ENCODE measurements around the gene MAGOH.

DNA sequence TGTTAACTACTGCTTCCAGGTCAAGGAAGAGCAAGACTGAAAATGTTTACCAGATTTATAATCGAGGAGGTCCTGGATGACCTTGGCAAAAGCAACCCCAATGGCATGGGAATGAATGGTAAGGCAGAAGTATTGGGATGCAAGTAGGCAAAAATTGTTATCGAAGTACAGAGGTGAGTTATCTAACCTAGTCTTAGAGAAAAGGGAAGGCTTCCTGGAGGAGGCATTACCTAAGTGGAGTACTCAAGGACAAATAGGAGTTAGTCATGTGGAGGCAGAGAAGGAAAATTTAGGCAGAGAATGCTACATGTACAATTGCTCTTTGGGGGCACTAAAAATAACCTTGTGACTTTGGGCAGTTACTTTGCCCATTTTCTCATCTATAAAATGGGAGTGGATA lies 3.5 kb upstream of the MAGOH start:
- TF ChIP-seq YY1 (IDR thresholded peaks at IDR 0.05): no peak
- TF ChIP-seq, protein P1, sequence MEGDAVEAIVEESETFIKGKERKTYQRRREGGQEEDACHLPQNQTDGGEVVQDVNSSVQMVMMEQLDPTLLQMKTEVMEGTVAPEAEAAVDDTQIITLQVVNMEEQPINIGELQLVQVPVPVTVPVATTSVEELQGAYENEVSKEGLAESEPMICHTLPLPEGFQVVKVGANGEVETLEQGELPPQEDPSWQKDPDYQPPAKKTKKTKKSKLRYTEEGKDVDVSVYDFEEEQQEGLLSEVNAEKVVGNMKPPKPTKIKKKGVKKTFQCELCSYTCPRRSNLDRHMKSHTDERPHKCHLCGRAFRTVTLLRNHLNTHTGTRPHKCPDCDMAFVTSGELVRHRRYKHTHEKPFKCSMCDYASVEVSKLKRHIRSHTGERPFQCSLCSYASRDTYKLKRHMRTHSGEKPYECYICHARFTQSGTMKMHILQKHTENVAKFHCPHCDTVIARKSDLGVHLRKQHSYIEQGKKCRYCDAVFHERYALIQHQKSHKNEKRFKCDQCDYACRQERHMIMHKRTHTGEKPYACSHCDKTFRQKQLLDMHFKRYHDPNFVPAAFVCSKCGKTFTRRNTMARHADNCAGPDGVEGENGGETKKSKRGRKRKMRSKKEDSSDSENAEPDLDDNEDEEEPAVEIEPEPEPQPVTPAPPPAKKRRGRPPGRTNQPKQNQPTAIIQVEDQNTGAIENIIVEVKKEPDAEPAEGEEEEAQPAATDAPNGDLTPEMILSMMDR (IDR thresholded peaks at IDR 0.05; ENCODE audit: low read depth, low read length, missing input control): no peak
- TF ChIP-seq JUND (IDR thresholded peaks at IDR 0.05): no peak
- TF ChIP-seq, protein P2, sequence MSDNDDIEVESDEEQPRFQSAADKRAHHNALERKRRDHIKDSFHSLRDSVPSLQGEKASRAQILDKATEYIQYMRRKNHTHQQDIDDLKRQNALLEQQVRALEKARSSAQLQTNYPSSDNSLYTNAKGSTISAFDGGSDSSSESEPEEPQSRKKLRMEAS (IDR thresholded peaks at IDR 0.05): no peak
- no peak for TF ChIP-seq EGR1 (IDR thresholded peaks at IDR 0.05; ENCODE audit: low read depth in 2 of 2)
- TF ChIP-seq, protein P3, sequence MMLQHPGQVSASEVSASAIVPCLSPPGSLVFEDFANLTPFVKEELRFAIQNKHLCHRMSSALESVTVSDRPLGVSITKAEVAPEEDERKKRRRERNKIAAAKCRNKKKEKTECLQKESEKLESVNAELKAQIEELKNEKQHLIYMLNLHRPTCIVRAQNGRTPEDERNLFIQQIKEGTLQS (IDR thresholded peaks at IDR 0.05): no peak
- TF ChIP-seq SP1 (IDR thresholded peaks at IDR 0.05): no peak
- no peak for TF ChIP-seq RAD21 (IDR thresholded peaks at IDR 0.05)
- TF ChIP-seq, protein P4, sequence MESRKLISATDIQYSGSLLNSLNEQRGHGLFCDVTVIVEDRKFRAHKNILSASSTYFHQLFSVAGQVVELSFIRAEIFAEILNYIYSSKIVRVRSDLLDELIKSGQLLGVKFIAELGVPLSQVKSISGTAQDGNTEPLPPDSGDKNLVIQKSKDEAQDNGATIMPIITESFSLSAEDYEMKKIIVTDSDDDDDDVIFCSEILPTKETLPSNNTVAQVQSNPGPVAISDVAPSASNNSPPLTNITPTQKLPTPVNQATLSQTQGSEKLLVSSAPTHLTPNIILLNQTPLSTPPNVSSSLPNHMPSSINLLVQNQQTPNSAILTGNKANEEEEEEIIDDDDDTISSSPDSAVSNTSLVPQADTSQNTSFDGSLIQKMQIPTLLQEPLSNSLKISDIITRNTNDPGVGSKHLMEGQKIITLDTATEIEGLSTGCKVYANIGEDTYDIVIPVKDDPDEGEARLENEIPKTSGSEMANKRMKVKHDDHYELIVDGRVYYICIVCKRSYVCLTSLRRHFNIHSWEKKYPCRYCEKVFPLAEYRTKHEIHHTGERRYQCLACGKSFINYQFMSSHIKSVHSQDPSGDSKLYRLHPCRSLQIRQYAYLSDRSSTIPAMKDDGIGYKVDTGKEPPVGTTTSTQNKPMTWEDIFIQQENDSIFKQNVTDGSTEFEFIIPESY (IDR thresholded peaks at IDR 0.05): no peak
- TF ChIP-seq FOXA1 (IDR thresholded peaks at IDR 0.05): no peak
- TF ChIP-seq, protein P5, sequence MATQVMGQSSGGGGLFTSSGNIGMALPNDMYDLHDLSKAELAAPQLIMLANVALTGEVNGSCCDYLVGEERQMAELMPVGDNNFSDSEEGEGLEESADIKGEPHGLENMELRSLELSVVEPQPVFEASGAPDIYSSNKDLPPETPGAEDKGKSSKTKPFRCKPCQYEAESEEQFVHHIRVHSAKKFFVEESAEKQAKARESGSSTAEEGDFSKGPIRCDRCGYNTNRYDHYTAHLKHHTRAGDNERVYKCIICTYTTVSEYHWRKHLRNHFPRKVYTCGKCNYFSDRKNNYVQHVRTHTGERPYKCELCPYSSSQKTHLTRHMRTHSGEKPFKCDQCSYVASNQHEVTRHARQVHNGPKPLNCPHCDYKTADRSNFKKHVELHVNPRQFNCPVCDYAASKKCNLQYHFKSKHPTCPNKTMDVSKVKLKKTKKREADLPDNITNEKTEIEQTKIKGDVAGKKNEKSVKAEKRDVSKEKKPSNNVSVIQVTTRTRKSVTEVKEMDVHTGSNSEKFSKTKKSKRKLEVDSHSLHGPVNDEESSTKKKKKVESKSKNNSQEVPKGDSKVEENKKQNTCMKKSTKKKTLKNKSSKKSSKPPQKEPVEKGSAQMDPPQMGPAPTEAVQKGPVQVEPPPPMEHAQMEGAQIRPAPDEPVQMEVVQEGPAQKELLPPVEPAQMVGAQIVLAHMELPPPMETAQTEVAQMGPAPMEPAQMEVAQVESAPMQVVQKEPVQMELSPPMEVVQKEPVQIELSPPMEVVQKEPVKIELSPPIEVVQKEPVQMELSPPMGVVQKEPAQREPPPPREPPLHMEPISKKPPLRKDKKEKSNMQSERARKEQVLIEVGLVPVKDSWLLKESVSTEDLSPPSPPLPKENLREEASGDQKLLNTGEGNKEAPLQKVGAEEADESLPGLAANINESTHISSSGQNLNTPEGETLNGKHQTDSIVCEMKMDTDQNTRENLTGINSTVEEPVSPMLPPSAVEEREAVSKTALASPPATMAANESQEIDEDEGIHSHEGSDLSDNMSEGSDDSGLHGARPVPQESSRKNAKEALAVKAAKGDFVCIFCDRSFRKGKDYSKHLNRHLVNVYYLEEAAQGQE (IDR thresholded peaks at IDR 0.05): no peak
- no peak for TF ChIP-seq GABPA (IDR thresholded peaks at IDR 0.05 in 1 of 2, conservative IDR thresholded peaks at IDR 0.05 in 1 of 2)
